NOMO-1 treated with DMSO at 0.1 percent for 48 hours (cell line): ENCODE measurements around the gene NPAS3.

ENCODE experiments used
- DNase-seq: peaks from one replicate; lab custom pipeline; 2025; ENCODE audit not compliant: unreplicated experiment; lab: John Stamatoyannopoulos, UW

Gene NPAS3

GRCh38 chr14:33773205-33774030 is 834.7 kb downstream of the NPAS3 start:
- DNase-seq = no peak

GRCh38 chr14:33774161-33774560 is 835.5 kb downstream of the NPAS3 start:
- DNase-seq = no peak

- no peak for DNase-seq
Measured at GRCh38 chr14:33774723-33775470, 836.2 kb downstream of the NPAS3 start.

GRCh38 chr14:33776871-33777270 is 838.2 kb downstream of the NPAS3 start:
- DNase-seq = no peak

- no peak for DNase-seq
Measured at GRCh38 chr14:33777681-33778080, 839.0 kb downstream of the NPAS3 start.

- no peak for DNase-seq
Measured at GRCh38 chr14:33780035-33780434, 841.4 kb downstream of the NPAS3 start.

- DNase-seq = no peak
Measured at GRCh38 chr14:33781236-33781635, 842.6 kb downstream of the NPAS3 start.

DNA sequence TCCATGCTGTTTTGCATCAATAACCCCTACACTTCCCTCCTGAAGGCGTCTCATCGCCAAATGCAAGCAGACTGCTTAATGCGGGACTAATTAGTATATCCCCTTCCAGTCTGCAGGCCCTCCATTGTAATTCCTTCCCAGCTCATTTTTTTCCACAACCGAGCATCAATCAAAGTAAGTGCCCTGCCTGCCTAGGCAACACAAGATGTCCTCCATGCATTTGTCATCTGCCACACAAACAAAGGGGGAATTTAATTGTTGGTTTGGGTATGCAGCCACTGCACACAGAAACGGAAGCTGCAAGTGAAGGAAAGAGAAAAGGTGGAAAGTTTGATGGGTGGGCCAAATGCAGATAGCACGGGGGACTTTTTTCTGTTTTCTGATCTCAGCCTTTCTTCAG is 844.2 kb downstream of the NPAS3 start:
- no peak for DNase-seq

DNA sequence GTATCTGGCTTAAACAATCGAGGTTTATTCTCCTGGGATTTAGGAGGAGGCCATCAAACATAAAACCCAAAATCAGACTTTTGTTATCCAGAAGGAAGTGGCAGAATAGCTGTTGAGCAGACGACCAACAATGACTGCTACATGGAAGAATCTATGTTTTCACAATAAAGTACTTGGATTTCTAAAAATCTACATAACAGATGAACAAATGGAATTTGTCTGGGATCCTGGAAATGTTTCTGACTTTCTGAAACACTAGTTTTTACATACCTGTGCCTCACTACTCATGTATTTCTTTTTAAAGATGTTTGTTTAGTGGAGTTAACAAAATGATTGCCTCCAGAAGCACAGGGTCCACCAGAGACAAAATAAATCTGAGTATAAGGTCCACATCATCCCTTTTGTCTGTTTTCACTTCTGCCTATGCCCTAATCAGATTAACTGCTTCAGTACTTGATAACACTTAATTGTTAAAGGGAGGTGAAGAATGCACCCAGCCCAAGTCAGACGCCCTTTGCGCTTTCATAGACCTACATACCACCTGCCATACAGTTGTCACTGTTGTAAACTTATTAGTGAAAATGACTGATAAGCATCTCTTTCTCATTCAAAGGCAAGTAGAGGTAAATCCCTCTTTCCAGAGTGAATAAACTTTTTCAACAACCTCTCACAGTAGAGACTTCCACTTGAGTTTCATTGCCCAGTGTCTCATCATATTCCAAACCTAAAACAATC is 847.6 kb downstream of the NPAS3 start:
- DNase-seq = no peak

DNA sequence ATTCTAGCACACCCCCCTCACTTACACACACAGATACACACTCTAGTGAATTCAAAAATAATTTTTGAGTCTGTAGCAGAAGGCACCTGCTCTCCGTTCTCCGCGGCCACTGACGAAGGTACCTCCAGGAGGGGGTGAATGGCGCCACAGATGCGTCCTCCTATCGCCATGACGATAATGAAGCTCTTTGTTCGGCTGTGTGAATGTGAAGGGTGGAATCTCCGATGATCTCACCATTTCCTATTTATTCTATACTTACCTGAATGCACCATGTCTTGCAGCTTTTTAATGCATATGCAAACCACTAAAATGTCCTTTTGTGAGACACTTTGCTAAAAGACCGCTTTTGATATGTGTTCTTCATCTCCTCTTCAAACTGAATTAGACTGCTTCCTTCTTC is 849.5 kb downstream of the NPAS3 start:
- DNase-seq = no peak

- DNase-seq = no peak
Measured at GRCh38 chr14:33790996-33791395, 852.3 kb downstream of the NPAS3 start.

GRCh38 chr14:33792009-33792719 is 853.5 kb downstream of the NPAS3 start:
- no peak for DNase-seq

DNA sequence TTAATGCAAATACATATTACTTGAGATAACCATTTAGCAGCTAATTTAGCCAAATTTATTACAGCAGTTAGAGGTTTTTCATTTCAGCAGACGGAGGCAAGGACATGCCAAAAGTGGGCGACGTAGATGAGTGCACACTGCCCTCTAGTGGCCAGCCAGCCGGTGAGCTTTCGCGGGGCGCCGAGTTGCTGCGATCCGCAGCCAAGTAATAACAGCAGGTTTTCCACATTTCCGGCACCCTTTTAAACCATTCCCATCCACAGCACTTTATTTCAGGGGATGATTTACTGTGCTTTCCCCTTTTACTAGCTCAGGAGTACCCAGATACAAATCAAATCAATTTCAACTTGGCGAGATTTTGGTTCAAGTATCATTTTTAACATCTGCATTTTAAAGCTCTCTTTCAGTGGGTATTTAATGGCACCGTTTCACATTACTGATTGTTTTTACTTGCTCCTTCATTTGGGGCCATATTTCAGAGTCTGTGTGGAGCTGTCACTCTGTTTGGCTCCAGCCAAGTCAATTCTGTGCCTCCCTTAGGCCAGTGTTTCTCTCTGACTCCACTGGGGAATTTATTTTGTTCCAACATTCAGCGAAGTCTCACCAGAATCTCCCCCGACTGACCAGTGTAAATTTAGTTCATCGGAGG is 854.2 kb downstream of the NPAS3 start:
- DNase-seq = peak; percentile 24

DNA sequence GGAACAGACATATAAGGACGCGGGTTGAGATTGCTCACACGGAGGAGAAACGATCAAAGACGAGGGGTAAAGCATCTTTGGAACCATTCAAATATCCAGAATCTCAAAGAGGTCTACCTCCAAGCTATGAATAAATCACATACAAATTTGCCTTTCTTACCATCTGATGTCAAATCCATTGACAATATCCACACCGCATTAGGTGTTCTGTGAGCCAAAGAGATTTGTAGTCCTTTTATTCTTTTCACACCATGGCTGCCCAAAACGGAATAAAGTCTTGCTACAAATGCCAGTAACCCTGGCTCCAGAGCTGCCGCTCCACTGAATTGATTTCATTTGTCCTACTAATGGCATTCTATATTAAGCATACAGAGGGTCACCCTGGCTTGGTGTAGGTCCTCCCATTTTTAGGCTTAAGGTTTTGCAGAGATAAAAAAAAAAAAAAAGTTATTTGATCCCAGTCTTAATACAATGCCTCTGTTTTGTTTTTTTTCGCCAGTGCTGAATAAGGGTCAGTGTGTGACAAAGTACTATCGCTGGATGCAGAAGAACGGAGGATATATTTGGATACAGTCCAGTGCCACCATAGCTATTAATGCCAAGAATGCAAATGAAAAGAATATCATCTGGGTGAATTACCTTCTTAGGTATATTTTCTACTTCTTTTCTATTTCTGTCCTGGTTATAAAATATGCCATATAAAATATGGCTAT is 854.9 kb downstream of the NPAS3 start:
- no peak for DNase-seq

DNA sequence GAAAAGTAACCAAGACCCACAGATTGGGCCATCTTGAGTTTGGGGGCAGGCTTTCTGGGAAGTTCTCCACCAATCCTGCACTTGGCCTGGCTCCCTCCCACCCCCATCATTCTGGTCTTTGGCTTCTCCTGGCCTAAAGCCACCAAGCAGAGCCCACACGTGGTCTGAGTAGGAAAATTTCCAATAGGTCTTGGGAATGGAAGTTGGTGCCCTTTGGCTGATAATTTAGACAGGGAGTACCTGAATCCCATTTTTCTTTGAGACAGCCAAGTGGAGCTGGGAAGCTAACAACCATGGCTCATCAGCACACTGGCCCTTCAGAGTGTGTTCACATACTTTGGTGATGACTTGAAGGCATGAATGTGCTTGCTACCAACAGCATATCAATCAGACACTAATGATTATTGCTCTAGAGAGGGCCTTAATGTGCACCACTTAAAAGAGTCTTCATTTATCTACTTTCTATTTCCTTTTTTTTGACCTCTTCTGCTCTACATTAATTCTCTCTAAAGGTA is 856.2 kb downstream of the NPAS3 start:
- DNase-seq = no peak

DNA sequence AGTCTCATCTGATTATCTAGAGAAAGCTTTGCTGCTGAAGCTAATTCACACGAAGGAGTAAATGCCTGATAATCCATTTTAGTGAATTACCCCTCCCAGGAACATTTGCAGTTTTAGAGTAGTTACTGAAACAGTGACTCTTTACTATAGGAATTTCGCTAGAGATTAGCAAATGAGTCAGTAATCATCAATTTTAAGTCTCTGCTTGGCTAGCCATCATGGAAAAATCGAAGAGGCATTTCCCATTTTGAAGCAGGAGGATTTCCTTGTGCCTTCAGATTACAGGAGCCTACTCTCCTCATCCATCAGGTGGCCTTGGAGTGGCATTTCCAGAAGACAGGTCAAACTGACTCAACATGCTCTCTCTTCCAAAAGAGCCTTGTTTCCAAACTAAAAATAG is 857.7 kb downstream of the NPAS3 start:
- DNase-seq = no peak

GRCh38 chr14:33799705-33800570 is 861.3 kb downstream of the NPAS3 start:
- DNase-seq = no peak

DNA sequence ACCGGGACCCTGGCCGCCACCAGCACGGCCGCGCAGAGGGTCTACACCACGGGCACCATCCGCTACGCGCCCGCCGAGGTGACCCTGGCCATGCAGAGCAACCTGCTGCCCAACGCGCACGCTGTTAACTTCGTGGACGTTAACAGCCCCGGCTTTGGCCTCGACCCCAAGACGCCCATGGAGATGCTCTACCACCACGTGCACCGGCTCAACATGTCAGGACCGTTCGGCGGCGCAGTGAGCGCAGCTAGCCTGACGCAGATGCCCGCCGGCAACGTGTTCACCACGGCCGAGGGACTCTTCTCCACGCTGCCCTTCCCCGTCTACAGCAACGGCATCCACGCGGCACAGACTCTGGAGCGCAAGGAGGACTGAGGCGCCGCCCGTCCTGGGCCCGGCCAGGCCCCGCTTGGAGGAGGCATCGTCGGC is 862.1 kb downstream of the NPAS3 start:
- no peak for DNase-seq

DNA sequence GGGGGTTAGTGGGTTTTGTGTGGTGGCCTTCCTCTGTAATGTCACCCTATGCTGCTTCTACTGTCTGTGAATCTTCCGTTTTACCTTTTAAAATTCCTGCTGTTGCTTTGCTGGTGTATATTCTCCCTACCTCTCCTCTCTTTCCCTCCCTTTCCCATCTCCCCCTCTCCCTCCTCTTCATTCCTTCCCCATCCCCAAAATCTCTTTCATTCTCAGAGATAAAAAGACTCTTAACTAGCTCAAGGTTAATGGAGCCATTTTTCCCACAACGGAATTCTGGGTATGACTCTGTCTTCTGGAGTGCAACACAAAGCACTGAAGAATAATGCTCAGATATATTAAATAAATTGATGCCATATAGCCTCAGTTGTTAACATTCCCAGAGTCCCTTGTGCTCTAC is 864.1 kb downstream of the NPAS3 start:
- DNase-seq = no peak
